ENCODE results near the gene KLF11.

DNA sequence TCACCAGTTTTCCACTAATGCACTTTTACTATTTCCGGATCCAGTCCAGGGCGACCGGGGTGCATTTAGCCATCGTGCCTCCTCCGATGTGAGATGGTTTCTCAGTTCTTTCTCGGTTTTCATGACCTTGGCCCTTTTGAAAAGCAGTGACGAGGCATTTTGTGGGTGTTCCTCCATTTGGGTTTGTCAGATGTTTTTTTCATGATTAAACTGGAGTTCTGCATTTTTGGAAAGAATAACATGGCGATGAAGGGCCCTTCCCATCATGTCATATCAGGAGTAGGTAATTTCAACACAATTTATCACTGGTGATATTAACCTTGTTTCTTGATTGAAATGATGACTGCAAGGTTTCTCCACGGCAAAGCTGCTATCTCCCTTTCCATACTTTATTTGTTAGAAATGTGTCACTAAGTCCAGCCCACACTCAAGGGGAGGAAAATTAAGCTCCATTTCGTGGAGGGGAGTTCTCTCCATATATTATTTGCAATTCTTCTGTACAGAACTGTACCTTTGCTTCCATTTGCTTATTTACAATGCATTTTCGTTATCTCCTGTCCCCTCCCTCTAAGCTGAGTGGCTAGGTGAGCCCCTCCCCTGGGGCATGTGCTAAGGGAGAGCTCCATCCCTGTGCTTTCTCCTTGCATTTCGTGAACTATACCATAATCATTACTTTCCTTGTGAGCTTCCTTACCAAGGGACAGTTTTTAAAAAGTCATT lies 8.9 kb upstream of the KLF11 start:
- TF ChIP-seq CTCF (IDR thresholded peaks at IDR 0.05), result no peak
- TF ChIP-seq EP300 (IDR thresholded peaks at IDR 0.05), result no peak

All from ovary (tissue), 3 donors.